AG10803 (cell line): ENCODE measurements around the gene AGPAT3.

Source experiments
- DNase-seq: peaks from one replicate; pipeline ENCODE4 v3.0.0; 2010; ENCODE audit warnings: low read depth
- H3K4me3 ChIP-seq: 2 replicates; pipeline ENCODE4 v1.5.1; 2011; ENCODE audit warnings: mild to moderate bottlenecking, low read length, control low read depth
- CTCF ChIP-seq: conservative IDR thresholded peaks from 2 replicates; pipeline ENCODE4 v1.5.1; 2011; ENCODE audit warnings: mild to moderate bottlenecking, low read length, control low read depth, inconsistent platforms

Gene AGPAT3

GRCh38 chr21:43849532-43850299 is 15.3 kb upstream of the AGPAT3 start:
- no peak for DNase-seq
- TF ChIP-seq CTCF = no peak

GRCh38 chr21:43850728-43851295 is 14.2 kb upstream of the AGPAT3 start:
- DNase-seq = no peak

More at GRCh38 chr21:43849532-43850299, 15.3 kb upstream of the AGPAT3 start:
- no peak overlapping the region for H3K4me3 ChIP-seq

GRCh38 chr21:43851593-43851992 is 13.4 kb upstream of the AGPAT3 start:
- TF ChIP-seq CTCF = no peak
- DNase-seq = no peak
- no peak overlapping the region for H3K4me3 ChIP-seq

More at GRCh38 chr21:43850728-43851295, 14.2 kb upstream of the AGPAT3 start:
- no peak for TF ChIP-seq CTCF
- no peak overlapping the region for H3K4me3 ChIP-seq

GRCh38 chr21:43853851-43854772 is 10.9 kb upstream of the AGPAT3 start:
- no peak for TF ChIP-seq CTCF
- DNase-seq = no peak
- no peak overlapping the region for H3K4me3 ChIP-seq

- DNase-seq = no peak
- TF ChIP-seq CTCF = no peak
- H3K4me3 ChIP-seq = no peak overlapping the region
Observed at GRCh38 chr21:43854773-43855633, 10.0 kb upstream of the AGPAT3 start.

- no peak for TF ChIP-seq CTCF
- DNase-seq = no peak
- H3K4me3 ChIP-seq = no peak overlapping the region
Observed at GRCh38 chr21:43855955-43856354, 9.1 kb upstream of the AGPAT3 start.
